Activated CD8-positive, alpha-beta T cell treated with anti-CD3 and anti-CD28 coated beads, Interleukin-2, amount 10 ng/mL, durations not matched to agents 7 days and 5 days (primary cell): Measurements from ENCODE around the gene LRP1-AS. TPM values are rescaled to one million over a fixed set of nuclear protein-coding genes. Genes with fewer than 3 reads are reported as not detected.

Source experiments
- ATAC-seq: fragments of 150-1000 bp; cut with Tn5 transposase; one replicate; pipeline ENCODE4 v1.10.0; 2021; ENCODE audit warnings: moderate library complexity
- CTCF ChIA-PET: fragments of 350-600 bp; sonication (Branson Sonifier 250); formaldehyde crosslinking; loops from one replicate; lab custom pipeline; 2021; ENCODE audit warnings: antibody characterized with exemption; lab: Charles Lee
- POLR2A ChIA-PET: fragments of 350-600 bp; sonication (Branson Sonifier 250); formaldehyde crosslinking; loops from one replicate; lab custom pipeline; 2021; ENCODE audit warnings: antibody characterized with exemption; lab: Charles Lee
- DNase-seq: peaks from one replicate; pipeline ENCODE4 v3.0.0-alpha.2; 2020
- H3K27ac Mint-ChIP-seq: one replicate; pipeline ENCODE4 v1.8.0; 2021; ENCODE audit warnings: mild to moderate bottlenecking, mixed read lengths
- H3K27me3 Mint-ChIP-seq: one replicate; pipeline ENCODE4 v1.8.0; 2021; ENCODE audit warnings: low read depth, mixed read lengths
- H3K36me3 Mint-ChIP-seq: one replicate; pipeline ENCODE4 v1.8.0; 2021; ENCODE audit warnings: low read depth, mixed read lengths
- H3K4me1 Mint-ChIP-seq: one replicate; pipeline ENCODE4 v1.8.0; 2021; ENCODE audit warnings: low read depth, mixed read lengths
- H3K4me3 Mint-ChIP-seq: one replicate; pipeline ENCODE4 v1.8.0; 2021; ENCODE audit warnings: mild to moderate bottlenecking, mixed read lengths
- H3K9me3 Mint-ChIP-seq: one replicate; pipeline ENCODE4 v1.8.0; 2022; ENCODE audit warnings: mixed read lengths; ENCODE audit not compliant: insufficient read depth
- total RNA-seq, 2 experiments: library from RNA; stranded (reverse); gene quantifications; one replicate each; pipeline ENCODE4 v1.2.3, GENCODE V29; 2021

LRP1-AS gene
- total RNA-seq, 2 experiments from 2014 or later = not detected

DNA sequence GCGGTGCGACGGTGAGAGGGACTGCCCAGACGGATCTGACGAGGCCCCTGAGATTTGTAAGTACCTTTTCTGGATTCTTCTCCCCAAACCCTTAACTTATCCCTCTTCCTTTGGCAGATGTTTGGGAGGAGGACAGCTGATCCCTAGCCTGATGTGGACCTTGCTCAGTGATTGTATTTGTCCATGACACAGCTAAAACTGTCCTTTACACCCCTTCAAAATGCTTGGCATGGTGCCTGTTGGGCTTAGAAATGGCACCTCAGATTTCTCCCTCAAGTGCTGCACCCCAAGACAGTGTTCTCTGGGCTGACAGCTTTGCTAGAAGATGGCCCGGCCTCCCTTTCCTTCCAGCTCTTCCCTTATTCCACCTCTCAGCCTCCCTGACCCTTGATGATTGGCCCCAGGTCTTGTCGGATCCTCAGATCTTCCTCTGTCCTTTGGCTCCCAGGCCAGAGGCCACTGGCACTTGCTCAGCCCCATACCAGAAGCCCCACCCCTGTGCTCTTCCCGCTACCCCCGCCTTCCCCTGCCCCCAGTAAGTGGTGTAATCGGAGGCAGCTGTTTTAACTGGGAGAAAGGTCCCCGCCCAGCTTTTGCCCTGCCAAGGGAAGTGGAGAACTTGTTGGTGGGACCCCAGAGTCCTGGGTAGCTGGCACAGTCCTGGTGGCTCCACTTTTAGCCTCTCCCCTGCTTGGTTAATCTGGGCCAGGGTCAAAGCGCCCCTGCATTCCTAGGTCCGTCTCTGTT is 8.7 kb downstream of the LRP1-AS start:
- H3K4me3 Mint-ChIP-seq = no peak overlapping the region
- ATAC-seq (no peak), DNase-seq (no peak)
- POLR2A ChIA-PET = interaction anchor here (0.6 kb wide), 1 partner anchor 11 kb away, joined by 3 read pairs; no protein-coding TSS in a partner anchor
- no peak overlapping the region for H3K27ac Mint-ChIP-seq
- CTCF ChIA-PET = no interaction called here
- no peaks in the 10 kb centered on the region for H3K9me3 Mint-ChIP-seq
- no peaks in the 10 kb centered on the region for H3K36me3 Mint-ChIP-seq
- peaks cover 3% of the 10 kb centered on the region for H3K27me3 Mint-ChIP-seq
- H3K4me1 Mint-ChIP-seq = peaks cover 13% of the 10 kb centered on the region

DNA sequence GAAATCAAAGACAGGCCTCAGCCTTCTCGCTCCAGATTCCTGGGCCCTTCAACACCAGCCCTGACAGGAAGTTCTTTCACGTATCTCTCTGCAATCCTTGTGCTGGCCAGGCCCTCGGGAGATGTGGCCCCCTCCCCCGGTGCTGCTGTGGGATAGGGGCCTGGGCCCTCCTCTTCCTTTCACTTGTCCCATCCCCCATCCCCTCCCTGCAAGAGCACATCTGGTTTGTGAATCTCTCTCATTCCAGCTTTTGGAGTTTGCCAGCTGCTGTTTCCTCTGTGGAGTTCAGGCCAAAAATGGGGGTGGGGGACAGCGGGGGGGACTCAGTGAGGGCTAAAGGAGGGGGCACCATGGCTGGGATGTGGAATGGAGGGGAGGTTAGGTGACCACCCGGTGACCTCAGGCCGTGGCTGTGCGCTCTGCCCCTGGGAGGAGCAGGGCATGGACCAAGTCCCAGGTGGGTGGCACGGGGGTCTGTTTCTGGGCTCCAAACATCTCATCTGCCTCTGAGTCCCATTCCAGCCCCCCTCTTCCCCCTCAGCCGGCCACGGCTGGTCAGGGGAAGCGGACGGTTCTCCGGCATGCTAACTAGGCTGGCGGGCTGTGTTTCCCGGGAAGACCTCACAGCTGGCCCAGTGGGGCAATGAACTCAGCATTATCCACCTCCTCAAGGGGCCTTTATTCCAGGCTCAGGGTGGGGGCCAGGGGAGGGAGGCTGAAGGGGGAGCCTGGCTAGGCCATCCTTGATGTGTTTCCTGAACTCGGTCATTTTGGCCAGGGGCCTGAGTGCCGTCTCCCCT is 11.7 kb downstream of the LRP1-AS start:
- no peaks in the 10 kb centered on the region for H3K4me1 Mint-ChIP-seq
- ATAC-seq (no peak), DNase-seq (no peak)
- CTCF ChIA-PET = interaction anchor here (1.1 to 1.5 kb wide), 2 partner anchors 40 to 47 kb away, joined by 3 to 5 read pairs; no protein-coding TSS in a partner anchor
- H3K36me3 Mint-ChIP-seq = no peaks in the 10 kb centered on the region
- H3K4me3 Mint-ChIP-seq = no peak overlapping the region
- no peaks in the 10 kb centered on the region for H3K9me3 Mint-ChIP-seq
- POLR2A ChIA-PET = no interaction called here
- no peak overlapping the region for H3K27ac Mint-ChIP-seq
- H3K27me3 Mint-ChIP-seq = peaks cover 22% of the 10 kb centered on the region

- DNase-seq (no peak), ATAC-seq (no peak)
- POLR2A ChIA-PET = no interaction called here
- CTCF ChIA-PET = interaction anchor here (1.1 kb wide), 1 partner anchor 48 kb away, joined by 5 read pairs; no protein-coding TSS in a partner anchor
- H3K36me3 Mint-ChIP-seq = no peaks in the 10 kb centered on the region
- H3K4me3 Mint-ChIP-seq = no peak overlapping the region
- no peaks in the 10 kb centered on the region for H3K4me1 Mint-ChIP-seq
- H3K27ac Mint-ChIP-seq = no peak overlapping the region
- H3K27me3 Mint-ChIP-seq = peaks cover 28% of the 10 kb centered on the region
- H3K9me3 Mint-ChIP-seq = no peaks in the 10 kb centered on the region
Measured at GRCh38 chr12:57134949-57135348, 12.5 kb downstream of the LRP1-AS start.

DNA sequence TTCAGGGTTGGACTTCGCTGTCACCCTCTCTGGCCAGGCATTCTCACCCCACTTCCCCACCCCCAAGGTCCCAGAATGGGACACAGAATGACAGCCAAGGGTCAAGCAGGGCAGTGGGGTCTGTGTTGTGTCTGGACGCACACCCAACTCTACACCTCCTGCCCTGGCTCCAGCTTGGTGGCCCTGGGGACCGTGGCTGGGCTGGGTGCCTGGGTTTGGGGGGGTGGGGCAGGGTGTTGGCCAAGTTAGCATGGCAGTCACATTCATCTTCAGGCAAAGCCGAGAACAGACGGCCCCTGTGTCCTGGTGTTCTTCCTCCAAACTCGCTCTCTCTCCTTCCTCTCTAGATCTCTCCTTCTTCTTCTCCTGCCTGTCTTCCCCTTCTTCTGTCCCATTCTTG is 13.5 kb downstream of the LRP1-AS start:
- no peak for ATAC-seq
- H3K4me3 Mint-ChIP-seq = no peak overlapping the region

GRCh38 chr12:57133013-57133569 is 14.3 kb downstream of the LRP1-AS start:
- POLR2A ChIA-PET = no interaction called here
- Mint-ChIP-seq H3K4me3 (no peak overlapping the region), H3K27me3 (peaks cover 31% of the 10 kb centered on the region), H3K4me1 (peaks cover 2% of the 10 kb centered on the region), H3K9me3 (no peaks in the 10 kb centered on the region), H3K36me3 (no peaks in the 10 kb centered on the region), H3K27ac (no peak overlapping the region)
- no peak for ATAC-seq
- CTCF ChIA-PET = interaction anchor here (1.1 to 1.9 kb wide), 3 partner anchors 9 to 50 kb away, joined by 3 to 7 read pairs (median 4); no protein-coding TSS in a partner anchor
- no peak for DNase-seq

More for the DNA sequence above, 13.5 kb downstream of the LRP1-AS start:
- no peaks in the 10 kb centered on the region for H3K9me3 Mint-ChIP-seq
- H3K4me1 Mint-ChIP-seq = peaks cover 2% of the 10 kb centered on the region
- CTCF ChIA-PET = interaction anchor here (1.7 kb wide), 1 partner anchor 49 kb away, joined by 4 read pairs; no protein-coding TSS in a partner anchor
- no peak for DNase-seq
- no peaks in the 10 kb centered on the region for H3K36me3 Mint-ChIP-seq
- H3K27me3 Mint-ChIP-seq = peaks cover 31% of the 10 kb centered on the region
- H3K27ac Mint-ChIP-seq = no peak overlapping the region
- POLR2A ChIA-PET = no interaction called here

GRCh38 chr12:57131896-57132744 is 15.3 kb downstream of the LRP1-AS start:
- CTCF ChIA-PET = interaction anchor here (1.0 to 2.4 kb wide), 4 partner anchors 8 to 111 kb away, joined by 3 to 8 read pairs (median 6); partner anchors contain the start of gene STAT6
- POLR2A ChIA-PET = no interaction called here
- ATAC-seq (no peak), DNase-seq (no peak)
- Mint-ChIP-seq H3K9me3 (no peaks in the 10 kb centered on the region), H3K27ac (no peak overlapping the region), H3K4me3 (no peak overlapping the region), H3K36me3 (no peaks in the 10 kb centered on the region), H3K27me3 (peaks cover 32% of the 10 kb centered on the region), H3K4me1 (peaks cover 4% of the 10 kb centered on the region)

- Mint-ChIP-seq H3K36me3 (no peaks in the 10 kb centered on the region), H3K27me3 (peaks cover 44% of the 10 kb centered on the region), H3K27ac (no peak overlapping the region), H3K4me3 (no peak overlapping the region), H3K9me3 (no peaks in the 10 kb centered on the region), H3K4me1 (peaks cover 4% of the 10 kb centered on the region)
- ChIA-PET CTCF (interaction anchor here (0.6 to 2.4 kb wide), 3 partner anchors 9 to 52 kb away, joined by 4 to 8 read pairs (median 6); partner anchors contain the start of gene STAT6), POLR2A (no interaction called here)
- no peak for ATAC-seq
- DNase-seq = no peak
Measured at GRCh38 chr12:57130941-57131340, 16.5 kb downstream of the LRP1-AS start.

DNA sequence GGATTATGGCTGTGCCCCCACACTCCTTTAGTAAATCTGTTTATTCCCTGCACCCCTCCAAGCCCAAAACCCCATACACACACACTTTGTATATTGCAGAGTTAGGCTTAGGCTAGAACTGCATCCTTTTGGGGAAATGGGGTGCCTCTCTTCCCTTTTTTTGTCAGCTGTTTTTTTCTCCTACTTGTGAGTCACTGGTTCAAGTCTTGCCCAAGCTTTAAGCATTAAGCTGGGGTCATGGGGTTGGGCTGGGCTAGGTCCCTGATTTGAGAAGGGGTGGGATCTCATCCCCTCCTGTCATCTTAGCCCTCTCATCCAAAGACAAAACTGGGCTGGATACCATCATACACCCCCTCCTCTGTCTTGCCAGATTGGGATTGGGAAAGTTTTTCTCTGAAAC is 17.5 kb downstream of the LRP1-AS start:
- ATAC-seq = no peak
- Mint-ChIP-seq H3K4me3 (peak overlapping the region; percentile 43), H3K27ac (no peak overlapping the region), H3K4me1 (peaks cover 4% of the 10 kb centered on the region), H3K9me3 (no peaks in the 10 kb centered on the region), H3K36me3 (no peaks in the 10 kb centered on the region), H3K27me3 (peaks cover 47% of the 10 kb centered on the region)
- ChIA-PET POLR2A (interaction anchor here (0.8 kb wide), 1 partner anchor 18 kb away, joined by 5 read pairs; no protein-coding TSS in a partner anchor), CTCF (interaction anchor here (1.3 to 2.4 kb wide), 3 partner anchors 18 to 83 kb away, joined by 3 to 8 read pairs (median 6); partner anchors contain the start of gene STAT6)
- DNase-seq = no peak

- no peak for ATAC-seq
- no peak for DNase-seq
- ChIA-PET CTCF (interaction anchor here (1.3 to 3.1 kb wide), 4 partner anchors 18 to 84 kb away, joined by 3 to 17 read pairs (median 7); partner anchors contain the start of gene STAT6), POLR2A (interaction anchor here (0.8 to 1.9 kb wide), 2 partner anchors 17 kb away, joined by 5 to 10 read pairs; no protein-coding TSS in a partner anchor)
- Mint-ChIP-seq H3K9me3 (no peaks in the 10 kb centered on the region), H3K27me3 (peaks cover 52% of the 10 kb centered on the region), H3K4me1 (peaks cover 4% of the 10 kb centered on the region), H3K36me3 (no peaks in the 10 kb centered on the region), H3K27ac (no peak overlapping the region), H3K4me3 (peak overlapping the region; percentile 43)
Measured at GRCh38 chr12:57129321-57129842, 18.0 kb downstream of the LRP1-AS start.

DNA sequence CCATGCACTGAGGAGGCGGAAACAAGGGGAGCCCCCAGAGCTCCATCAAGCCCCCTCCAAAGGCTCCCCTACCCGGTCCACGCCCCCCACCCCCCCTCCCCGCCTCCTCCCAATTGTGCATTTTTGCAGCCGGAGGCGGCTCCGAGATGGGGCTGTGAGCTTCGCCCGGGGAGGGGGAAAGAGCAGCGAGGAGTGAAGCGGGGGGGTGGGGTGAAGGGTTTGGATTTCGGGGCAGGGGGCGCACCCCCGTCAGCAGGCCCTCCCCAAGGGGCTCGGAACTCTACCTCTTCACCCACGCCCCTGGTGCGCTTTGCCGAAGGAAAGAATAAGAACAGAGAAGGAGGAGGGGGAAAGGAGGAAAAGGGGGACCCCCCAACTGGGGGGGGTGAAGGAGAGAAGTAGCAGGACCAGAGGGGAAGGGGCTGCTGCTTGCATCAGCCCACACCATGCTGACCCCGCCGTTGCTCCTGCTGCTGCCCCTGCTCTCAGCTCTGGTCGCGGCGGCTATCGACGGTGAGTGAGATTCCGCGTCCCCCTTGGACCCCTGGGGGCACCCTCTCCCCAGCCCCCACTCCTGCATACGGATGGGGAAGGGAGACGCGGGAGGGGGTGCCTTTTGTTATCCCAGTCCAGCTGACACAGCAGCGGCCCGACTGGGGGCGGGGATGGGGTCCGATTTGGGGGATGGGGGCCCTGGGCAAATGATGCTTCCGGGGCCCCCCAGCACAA is 18.7 kb downstream of the LRP1-AS start:
- ATAC-seq (no peak), DNase-seq (no peak)
- peak overlapping the region; percentile 19 for H3K4me3 Mint-ChIP-seq
- peaks cover 56% of the 10 kb centered on the region for H3K27me3 Mint-ChIP-seq
- H3K4me1 Mint-ChIP-seq = peaks cover 4% of the 10 kb centered on the region
- no peaks in the 10 kb centered on the region for H3K36me3 Mint-ChIP-seq
- CTCF ChIA-PET = interaction anchor here (0.8 to 12.3 kb wide), 6 partner anchors 11 to 85 kb away, joined by 3 to 178 read pairs (median 4); partner anchors contain the start of gene STAT6
- H3K27ac Mint-ChIP-seq = no peak overlapping the region
- POLR2A ChIA-PET = interaction anchor here (0.8 to 1.9 kb wide), 4 partner anchors 17 to 403 kb away, joined by 3 to 10 read pairs (median 3); partner anchors contain the start of gene NACA
- peaks cover 4% of the 10 kb centered on the region for H3K9me3 Mint-ChIP-seq
